ENCODE data around the gene ZNF500.
"Not testable (repeated sequence)": the region's sequence is repeated elsewhere in the genome, so short reads cannot be mapped to it uniquely, and the experiment has no call there.

ZNF500 gene

DNA sequence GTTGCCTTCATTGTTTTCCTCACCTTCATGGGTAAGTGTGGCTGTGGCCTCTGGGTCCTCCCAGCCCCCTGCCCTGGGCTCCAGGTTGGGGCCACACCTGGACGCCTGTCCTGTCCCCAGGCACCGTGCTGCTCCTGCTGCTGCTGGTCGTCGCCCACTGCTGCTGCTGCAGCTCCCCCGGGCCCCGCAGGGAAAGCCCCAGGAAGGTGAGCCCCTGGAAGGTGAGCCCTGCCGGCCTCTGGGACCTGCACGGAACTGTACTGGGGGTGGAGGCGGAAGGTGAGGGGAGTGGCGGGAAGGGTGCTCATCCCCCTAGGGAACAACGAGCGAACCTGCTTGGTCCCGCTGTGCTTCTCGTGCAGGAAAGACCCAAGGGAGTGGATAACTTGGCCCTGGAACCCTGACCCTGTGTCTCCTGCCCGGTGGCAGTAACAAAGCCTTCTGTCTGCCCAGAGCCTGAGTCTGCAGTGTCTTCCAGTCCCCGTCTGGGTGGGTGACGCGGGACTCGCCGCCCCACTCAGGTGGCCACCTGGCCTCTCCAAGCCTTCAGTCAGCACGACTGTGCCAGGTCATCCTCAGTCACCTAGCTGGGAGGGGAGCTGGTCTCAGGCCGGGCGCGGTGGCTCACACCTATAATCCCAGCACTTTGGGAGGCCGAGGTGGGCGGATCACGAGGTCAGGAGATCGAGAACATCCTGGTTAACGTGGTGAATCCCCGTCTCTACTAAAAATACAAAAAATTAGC, 29.0 kb upstream of the ZNF500 start:
- no peak for DNase-seq

DNA sequence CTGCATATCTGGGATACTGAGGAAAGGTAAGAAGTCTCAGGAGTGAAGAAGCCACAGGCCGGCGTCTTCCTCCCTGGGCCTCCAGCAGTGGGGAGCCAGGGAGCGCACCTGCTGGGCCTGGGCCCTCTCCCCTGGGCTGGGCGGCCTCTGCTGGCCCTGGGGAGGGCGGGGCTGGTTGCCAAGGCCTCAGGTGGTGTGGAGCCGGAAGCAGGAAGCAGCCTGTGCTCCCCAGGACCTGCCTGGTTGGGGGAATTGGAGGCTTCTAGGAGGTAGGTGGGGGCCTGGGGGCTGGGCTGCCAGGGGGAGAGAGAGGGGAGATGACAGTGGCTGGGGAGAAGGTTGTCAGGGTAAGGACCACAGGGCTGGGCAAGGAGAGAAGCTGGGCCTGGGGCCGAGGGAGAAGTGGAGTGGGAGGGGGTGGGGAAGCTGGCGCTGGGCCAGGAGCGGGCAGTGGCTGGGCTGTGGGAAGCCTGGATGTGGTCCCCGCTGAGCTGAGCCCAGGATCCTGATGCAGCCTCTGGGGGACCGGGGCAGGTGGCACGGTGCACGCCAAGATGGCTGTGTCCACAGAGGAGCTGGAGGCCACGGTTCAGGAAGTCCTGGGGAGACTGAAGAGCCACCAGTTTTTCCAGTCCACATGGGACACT, 28.3 kb upstream of the ZNF500 start, which contains the start of gene SMIM22:
Gene SMIM22 (plus strand): TSS at position 189 of the 647 bp plus-strand sequence. CDS start 366 bp downstream, at position 555.
- DNase-seq = no peak

DNA sequence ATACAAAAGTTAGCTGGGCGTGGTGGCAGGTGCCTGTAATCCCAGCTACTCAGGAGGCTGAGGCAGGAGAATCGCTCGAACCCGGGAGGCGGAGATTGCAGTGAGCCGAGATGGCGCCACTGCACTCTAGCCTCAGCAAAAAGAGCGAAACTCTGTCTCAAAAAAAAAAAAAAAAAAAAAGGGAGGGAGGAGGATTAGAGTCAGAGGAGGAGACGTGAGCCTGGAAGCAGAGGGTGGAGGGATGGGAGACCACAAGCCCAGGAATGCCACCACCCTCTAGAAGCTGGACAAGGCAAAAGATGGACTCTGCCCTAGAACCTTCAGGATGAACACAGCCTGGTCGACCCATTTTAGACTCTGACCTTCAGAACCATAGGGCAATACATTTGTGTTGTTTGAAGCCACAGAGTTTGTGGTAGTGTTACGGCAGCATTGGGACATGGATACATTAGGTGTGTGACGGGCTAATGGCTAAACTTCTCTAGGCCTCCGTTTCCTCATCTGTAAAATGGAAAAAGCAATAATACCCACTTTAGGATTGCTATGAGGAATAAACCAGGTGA, 26.1 kb upstream of the ZNF500 start:
- DNase-seq = no peak

DNA sequence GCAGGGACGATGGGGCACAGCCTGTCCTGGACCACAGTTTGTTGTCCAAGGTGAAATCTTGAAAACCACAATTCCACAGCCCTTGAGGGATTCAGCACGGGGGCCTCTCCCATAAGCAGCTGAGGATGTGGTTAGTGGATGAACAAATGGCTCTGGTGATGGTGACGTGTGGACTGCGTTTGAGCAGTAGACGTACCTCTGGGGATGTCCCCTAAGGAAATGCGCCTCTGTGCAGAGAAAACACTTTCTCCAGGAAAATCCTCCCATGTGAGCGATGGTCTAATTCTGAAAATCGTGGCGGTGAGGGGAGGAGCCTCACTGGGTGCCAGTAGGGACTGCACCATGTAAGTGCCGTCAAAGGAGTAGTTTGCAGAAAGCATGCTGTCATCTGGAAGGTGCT, 23.9 kb upstream of the ZNF500 start:
- no peak for DNase-seq

DNA sequence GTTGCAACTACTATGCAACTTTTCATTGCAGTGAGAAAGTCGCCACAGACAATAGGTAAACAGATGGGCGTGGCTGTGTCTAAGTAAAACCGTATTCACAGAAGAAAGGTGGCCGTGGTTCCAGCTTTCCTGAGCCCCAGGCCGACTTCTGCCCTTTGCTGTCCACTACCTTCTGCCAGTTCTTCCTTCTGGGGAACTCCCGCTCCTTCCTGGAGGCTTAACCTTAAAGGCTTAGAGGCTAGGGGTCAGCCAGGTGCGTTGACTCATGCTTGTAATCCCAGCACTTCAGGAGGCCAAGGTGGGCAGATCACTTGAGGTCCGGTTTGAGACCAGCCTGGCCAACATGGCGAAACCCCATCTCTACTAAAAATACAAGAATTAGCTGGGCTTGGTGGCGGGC, 23.3 kb upstream of the ZNF500 start:
- no peak for DNase-seq

DNA sequence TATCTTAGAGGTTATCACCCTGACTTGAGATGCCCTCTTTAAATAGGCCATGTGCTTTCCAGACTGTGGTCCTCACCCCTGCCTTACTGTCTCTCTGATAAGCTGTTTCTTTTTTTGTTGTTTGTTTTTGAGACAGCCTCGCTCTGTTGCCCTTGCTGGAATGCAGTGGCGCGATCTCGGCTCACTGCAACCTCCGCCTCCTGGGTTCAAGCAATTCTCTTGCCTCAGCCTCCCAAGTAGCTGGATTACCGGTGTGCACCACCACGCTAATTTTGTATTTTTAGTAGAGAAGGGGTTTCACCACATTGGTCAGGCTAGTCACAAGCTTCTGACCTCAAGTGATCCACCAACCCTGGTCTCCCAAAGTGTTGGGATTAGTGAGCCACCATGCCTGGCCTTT, 21.9 kb upstream of the ZNF500 start:
- no peak for DNase-seq

DNA sequence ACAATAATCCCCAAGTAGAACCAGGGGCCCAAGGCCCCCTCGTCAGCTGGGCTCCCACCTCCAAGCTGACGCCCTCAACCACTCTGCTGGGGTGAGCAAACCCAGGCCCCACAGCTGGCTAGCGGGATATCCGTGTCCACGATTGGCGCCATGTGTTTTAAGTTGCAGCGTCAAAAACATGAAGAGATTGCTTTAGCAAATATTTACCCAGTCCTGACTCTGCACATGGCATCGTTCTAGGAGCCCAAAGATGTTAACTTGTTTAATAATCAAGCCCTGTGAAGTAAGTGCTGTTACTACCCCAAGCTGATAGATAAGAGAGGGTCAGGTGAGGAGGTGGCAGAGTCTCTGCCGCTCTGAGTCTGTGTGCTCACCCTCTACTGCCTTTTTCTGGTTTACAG, 21.5 kb upstream of the ZNF500 start:
- DNase-seq = no peak

DNA sequence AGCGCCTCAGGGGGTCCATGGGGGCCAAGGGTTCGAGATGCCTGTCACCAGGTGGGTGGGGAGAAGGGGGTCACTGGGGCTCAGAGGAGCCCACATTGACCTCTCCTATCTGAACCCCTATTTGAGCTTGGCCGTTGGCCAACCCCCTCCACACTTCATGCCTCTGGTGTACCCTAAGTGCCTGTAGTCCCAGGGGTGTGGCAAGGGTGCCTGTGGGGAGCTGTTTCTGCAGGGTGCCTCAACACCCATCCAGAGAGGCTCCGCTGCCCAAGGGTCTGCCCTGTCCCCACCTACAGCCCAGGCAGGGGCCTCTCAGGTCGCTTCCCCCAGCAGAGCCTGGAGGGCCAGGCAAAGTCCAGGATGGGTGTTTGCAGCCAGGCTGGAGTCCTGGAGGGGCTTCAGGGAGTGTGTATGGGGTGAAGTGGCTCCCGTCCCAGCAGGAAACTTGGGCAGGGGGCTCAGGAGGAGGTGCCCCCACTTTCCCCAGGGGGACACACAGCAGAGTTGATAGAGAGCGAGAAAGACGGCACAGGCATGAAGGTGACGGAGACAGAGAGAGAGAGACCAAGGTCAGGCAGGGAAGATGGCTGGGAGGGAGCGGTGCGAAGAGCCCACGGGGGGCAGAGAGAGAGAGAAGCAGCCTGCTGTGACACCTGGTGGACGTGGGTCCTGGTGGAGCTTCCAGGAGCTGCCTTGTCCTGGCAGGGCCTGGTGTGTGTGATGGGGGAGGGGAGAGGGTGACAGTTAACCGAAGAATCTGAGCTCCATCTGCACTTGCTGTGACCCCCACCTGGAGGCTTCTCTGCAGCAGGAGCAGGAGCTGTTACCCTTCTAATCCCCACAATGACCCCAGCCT, 20.9 kb upstream of the ZNF500 start, which contains the start of gene SEPTIN12:
Gene SEPTIN12 (minus strand): TSS at position 719 of the 856 bp plus-strand sequence. CDS start 700 bp downstream, at position 19.
- no peak for DNase-seq

DNA sequence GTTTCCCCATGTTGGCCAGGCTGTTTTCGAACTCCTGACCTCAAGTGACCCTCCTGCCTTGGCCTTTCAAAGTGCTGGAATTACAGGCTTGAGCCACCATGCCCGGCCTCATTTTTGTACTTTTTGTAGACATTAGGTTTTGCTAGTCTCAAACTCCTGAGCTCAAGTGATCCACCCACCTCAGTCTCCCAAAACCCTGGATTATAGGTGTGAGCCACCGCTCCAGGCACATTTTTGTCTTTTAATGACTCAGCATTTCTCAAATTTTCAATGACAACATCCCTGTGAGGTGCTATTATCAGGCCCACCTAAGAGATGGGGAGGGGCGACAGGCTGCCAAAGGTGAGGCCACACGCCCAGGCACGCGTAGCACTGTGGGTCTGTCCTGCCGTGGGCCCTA, 20.1 kb upstream of the ZNF500 start:
- DNase-seq = no peak

DNA sequence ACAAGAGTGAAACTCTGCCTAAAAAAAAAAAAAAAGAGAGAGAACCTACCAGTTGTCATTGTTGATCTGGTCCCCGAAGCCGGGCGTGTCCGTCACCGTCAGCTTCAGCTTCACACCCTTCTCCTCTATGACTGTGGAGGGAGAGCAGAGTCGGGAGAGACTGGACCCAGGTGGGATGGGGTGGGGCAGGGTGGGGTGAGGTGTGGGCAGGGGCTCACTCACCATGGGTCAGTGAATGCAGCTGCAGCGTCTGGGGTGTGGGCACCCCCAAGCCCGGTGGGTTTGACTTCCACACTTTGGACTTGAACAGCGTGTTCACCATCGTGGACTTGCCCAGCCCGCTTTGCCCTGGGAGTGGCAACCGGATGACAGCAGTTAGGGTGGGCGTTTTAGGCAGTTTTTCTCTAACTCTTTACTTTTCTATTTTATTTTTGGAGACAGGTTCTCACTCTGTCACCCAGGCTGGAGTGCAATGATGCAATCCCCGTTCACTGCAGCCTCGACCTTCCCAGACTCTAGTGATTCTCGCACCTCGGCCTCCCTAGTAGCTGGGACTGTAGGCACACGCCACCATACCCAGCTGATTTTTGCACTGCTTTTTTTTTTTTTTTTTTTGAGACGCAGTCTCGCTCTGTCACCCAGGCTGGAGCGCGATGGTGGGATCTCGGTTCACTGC, 18.9 kb upstream of the ZNF500 start:
- DNase-seq = no peak

DNA sequence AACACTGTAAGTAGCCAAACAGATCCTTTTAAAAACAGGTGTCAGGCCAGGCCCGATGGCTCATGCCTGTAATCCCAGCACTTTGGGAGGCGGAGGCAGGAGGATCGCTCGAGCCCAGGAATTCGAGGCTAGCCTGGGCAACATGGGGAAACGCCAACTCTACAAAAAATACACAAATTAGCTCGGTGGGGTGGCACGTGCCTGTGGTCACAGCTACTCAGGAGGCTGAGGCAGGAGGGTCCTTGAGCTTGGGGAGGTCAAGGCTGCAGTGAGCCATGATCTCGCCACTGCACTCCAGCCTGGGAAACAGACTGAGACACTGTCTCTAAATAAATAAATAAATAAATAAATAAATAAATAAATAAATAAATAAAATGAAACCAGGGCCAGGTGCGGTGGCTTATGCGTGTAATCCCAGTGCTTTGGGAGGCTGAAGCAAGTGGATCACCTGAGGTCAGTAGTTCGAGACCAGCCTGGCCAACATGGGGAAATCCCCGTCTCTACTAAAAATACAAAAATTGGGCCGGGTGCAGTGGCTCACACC, 17.6 kb upstream of the ZNF500 start:
- not testable (repeated sequence) for DNase-seq

DNA sequence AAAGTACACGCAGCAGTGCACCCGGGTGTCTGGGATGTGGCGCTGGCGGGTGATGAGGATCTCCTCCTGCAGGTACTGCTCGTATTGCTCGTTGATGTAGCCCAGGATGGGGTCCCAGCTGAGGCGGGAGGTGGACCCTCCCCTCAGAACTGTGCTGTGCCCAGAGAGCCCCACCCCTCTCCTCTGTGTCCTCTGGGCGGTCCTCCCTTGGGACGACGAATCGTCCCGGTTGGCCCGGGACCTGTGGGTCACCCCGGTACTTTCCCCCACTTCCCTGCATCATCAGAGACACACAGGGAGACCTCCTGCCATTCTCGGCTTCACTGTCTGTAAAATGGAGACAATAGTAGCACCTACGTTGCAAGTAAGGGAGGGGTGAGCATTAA, 17.0 kb upstream of the ZNF500 start:
- no peak for DNase-seq

DNA sequence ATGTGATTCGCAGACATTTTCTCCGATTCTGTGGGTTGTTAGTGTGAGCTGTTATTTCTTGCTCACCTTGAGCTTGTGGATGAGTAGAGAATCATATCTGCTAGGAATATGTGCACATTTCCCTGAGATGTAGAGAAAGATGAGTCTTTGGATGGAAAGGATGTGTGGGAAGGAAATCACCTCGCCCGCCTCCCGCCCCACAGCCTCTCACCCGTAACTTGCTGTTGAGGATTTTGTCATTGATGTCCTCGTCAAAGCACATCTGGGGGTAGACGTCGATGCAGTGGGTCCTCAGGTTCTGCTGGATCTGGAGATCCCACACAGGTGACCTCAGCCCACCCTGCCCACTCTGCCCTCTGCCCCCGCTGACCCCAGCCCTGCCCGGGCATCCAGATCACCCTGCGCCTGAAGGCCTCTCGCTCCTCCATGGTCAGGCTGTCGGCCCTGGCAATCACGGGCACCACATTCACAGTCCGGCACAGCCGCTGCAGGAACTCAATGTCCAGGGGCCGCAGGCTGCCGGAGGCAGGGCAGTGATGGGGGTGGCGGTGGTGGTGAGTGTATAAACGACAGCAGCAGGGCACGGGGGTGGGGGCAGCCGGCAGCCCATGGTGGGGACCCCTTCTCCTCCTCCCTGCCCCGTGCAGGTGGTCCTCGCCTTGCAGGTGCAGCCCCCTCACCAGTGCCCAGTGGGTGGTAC, 16.4 kb upstream of the ZNF500 start:
- DNase-seq = no peak

DNA sequence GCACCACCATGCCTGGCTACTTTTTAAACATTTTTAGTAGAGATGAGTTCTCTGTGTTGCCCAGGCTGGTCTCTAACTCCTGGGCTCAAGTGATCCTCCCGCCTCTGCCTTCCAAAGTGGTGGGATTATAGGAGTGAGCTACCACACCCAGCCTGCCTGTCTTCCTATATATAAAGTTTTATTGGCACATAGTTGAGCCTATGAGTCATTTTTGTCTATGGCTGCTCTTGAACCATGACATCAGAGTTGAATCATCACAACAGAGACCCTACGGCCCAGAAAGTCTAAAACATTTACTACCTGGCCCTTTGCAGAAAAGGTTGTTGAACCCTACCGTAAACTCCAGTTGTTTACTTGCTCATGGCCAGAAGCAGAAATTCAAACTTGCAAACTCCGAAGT, 13.3 kb upstream of the ZNF500 start:
- DNase-seq = no peak

DNA sequence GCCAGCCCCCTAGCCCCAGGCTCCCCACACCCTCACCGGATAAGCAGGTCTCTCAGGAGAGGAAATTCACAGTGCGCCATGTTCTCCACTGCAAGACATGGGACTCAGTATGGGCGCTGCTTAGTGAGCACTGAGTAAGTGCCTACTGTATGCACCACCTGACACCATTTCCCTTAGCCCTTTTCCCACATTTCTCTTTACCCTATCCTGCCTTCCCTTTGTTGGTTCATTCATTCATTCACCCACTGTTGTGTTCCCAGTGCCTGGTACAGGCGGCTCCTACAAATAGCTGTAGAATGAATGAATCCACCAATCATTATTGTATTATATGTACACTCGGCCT, 11.1 kb upstream of the ZNF500 start:
- no peak for DNase-seq

DNA sequence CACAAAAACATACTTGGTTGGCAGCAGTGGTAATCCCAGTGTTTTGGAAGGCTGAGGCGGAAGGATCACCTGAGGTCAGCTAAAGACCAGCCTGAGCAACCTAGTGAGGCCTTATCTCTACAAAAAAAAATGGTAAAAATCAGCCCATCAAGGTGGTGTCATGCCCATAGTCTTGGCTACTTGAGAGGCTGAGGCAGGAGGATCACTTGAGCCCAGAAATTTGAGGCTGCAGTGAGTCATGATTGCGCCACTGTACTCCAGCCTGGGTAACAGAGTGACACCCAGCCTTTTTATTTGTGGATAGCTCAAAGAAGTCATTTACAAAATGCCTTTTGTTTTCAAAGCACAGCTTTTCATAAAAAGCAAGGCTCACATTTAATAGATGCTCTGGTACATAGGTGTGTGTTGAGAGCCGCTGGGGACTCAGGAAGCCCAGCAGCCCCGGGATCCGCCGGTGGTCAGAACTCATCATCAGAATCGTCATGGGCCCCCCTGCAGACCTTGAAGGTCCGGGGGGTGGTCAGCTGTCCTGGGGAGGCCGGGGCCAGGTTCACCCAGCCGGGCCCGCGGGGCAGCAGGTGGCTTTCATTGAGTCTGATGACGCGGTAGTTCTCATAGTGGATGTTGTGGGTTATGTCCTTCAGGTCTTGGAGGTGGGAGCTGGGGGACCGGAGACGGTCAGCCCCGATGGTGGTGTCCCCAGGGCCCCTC, 10.5 kb upstream of the ZNF500 start:
- DNase-seq = no peak

DNA sequence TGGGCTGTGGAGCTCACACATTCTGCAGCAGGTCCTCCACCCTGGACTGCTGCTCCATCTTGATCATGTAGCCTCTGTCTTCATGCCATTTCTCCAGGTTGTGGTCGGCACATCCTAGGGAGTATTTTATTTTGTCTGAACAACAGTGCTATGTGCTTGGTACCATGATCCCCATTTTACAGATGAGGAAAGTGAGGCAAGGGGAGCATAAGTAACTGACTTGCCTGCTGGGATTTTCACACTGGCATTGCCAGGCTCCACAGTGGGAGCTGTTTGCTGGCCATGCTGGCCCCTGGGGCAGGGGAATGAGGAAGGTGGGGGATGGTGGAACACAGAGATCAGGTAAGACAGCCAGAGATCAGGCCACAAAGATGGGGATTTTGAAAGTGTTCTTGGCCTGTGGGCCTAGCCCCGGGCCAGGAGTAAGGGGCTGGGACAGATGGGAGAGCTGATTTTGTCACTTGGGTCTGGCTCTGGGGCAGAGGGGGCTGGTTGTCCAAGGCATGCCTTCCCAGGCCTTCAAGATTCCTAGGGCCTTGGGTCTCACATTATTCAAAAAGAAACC, 9.3 kb upstream of the ZNF500 start:
- no peak for DNase-seq

DNA sequence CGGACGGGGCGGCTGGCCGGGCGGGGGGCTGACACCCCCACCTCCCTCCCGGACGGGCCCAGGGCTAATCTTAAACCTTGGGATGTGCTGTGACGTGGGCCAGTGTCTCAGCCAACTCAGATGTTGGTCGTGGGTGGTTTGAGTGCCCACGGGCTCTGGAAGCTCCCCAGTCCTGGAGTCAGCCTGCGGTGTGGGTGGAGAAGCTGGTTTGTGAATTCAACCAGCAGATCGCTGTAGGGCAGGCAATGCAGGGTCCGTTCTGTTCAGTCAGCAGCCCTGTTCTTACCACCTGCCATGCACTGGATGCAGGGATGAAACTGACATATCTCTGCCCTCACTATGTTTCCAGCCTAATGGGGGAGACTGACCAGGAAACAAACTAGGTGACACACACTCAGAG, 8.0 kb upstream of the ZNF500 start:
- no peak for DNase-seq

DNA sequence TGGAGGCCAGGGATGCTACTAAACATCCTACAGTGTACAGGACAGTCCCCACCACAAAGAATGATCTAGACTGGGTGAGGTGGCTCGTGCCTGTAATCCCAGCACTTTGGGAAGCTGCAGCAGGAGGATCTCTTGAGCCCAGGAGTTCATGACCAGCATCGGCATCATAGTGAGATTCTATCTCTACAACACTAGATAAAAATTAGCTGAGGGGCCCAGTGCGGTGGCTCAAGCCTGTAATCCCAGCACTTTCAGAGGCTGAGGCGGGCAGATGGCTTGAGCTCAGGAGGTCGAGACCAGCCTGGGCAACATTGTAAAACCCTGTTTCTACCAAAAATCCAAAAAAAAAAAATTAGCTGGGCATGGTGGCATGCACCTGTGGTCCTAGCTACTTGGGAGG, 5.4 kb upstream of the ZNF500 start:
- no peak for DNase-seq

DNA sequence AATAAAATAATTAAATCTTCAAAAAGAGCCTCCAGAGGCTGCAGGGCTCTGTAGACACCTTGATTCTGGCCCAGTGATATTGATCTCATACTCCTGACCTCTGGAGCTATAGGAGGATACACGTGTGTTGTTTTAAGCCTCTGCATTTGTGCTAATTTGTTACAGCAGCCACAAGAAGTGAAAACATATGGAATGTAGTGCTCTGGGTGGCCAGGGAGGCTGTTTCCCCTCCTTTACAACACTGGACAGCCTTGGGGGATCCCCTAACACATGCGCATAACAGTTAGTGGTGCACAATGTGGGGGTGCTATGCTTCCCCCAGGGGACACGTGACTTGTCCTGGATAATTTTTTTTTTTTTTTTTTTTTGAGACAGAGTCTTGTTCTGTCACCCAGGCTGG, 4.7 kb upstream of the ZNF500 start:
- DNase-seq = no peak

DNA sequence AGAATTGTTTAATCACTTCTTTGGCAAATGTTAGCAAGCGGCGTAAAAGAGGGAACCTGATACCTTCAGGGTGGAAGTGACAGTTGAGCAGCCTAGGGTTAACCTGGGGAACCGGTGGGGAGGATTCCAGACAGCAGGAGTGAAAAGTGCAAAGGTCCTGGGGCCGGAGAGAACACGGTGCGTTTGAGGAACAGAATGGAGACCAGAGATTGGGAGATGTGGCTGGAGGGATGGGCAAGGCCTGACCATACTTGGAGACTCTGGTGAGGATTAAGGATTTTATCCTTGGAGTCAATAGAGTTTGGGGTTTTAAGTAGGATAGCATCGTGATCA, 2.3 kb upstream of the ZNF500 start:
- no peak for DNase-seq
